Neutrophil (primary cell): ENCODE results near the gene PTMS.

ENCODE experiments used
- H3K27ac ChIP-seq: fragments of 200-600 bp; sonication (generic); 2 replicates; pipeline ENCODE4 v1.5.1; 2016; ENCODE audit warnings: mild to moderate bottlenecking, moderate library complexity
- H3K27me3 ChIP-seq: fragments of 200-600 bp; sonication (generic); 2 replicates; pipeline ENCODE4 v1.6.0; 2016; ENCODE audit warnings: mild to moderate bottlenecking
- H3K36me3 ChIP-seq: fragments of 200-600 bp; sonication (generic); 2 replicates; pipeline ENCODE4 v1.5.1; 2017
- H3K4me1 ChIP-seq, 2 experiments: fragments of 200-600 bp in 1 of 2; sonication (generic) in 1 of 2; 1 replicate in 1 of 2; 2 replicates in 1 of 2; pipeline versions ENCODE4 v1.5.1 to v1.6.1; 2013 to 2016; ENCODE audit warnings: low read depth in 1 of 2, low read length in 1 of 2, mild to moderate bottlenecking in 1 of 2, moderate library complexity in 1 of 2; ENCODE audit not compliant: control insufficient read depth in 1 of 2, insufficient read depth in 1 of 2
- H3K4me3 ChIP-seq, 2 experiments: fragments of 200-600 bp in 1 of 2; sonication (generic) in 1 of 2; 1 replicate in 1 of 2; 2 replicates in 1 of 2; pipeline ENCODE4 v1.5.1; 2013 to 2016; ENCODE audit warnings: low read depth in 1 of 2, low read length in 1 of 2, mild to moderate bottlenecking in 1 of 2, moderate library complexity in 1 of 2
- H3K9me3 ChIP-seq: fragments of 200-600 bp; sonication (generic); 2 replicates; pipeline ENCODE4 v1.5.1; 2016
- TF ChIP-seq, protein P1 (sequence below): fragments of 200-600 bp; sonication (generic); IDR thresholded peaks from 2 replicates; pipeline ENCODE4 v1.5.1; 2016; ENCODE audit warnings: antibody characterized with exemption

Gene PTMS

GRCh38 chr12:6775185-6776174, 9.3 kb downstream of the PTMS start:
- H3K4me1 ChIP-seq, result peaks cover 18 to 24% of the 10 kb centered on the region in 2 experiments
- no peaks in the 10 kb centered on the region for H3K36me3 ChIP-seq
- no peak overlapping the region for H3K27ac ChIP-seq
- H3K4me3 ChIP-seq, result no peak overlapping the region
- H3K27me3 ChIP-seq, result peaks cover 83% of the 10 kb centered on the region
- TF ChIP-seq, protein P1, sequence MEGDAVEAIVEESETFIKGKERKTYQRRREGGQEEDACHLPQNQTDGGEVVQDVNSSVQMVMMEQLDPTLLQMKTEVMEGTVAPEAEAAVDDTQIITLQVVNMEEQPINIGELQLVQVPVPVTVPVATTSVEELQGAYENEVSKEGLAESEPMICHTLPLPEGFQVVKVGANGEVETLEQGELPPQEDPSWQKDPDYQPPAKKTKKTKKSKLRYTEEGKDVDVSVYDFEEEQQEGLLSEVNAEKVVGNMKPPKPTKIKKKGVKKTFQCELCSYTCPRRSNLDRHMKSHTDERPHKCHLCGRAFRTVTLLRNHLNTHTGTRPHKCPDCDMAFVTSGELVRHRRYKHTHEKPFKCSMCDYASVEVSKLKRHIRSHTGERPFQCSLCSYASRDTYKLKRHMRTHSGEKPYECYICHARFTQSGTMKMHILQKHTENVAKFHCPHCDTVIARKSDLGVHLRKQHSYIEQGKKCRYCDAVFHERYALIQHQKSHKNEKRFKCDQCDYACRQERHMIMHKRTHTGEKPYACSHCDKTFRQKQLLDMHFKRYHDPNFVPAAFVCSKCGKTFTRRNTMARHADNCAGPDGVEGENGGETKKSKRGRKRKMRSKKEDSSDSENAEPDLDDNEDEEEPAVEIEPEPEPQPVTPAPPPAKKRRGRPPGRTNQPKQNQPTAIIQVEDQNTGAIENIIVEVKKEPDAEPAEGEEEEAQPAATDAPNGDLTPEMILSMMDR, result no peak
- H3K9me3 ChIP-seq, result no peaks in the 10 kb centered on the region

- TF ChIP-seq, protein P1, result no peak
- peaks cover 64% of the 10 kb centered on the region for H3K27me3 ChIP-seq
- peaks cover 17 to 19% of the 10 kb centered on the region in 2 experiments for H3K4me1 ChIP-seq
- H3K27ac ChIP-seq, result no peak overlapping the region
- H3K9me3 ChIP-seq, result no peaks in the 10 kb centered on the region
- H3K36me3 ChIP-seq, result no peaks in the 10 kb centered on the region
- no peak overlapping the region for H3K4me3 ChIP-seq
Measured at GRCh38 chr12:6777386-6777785, 11.2 kb downstream of the PTMS start.

GRCh38 chr12:6778217-6778573, 12.0 kb downstream of the PTMS start:
- TF ChIP-seq, protein P1, result no peak
- Histone ChIP-seq H3K4me3 (peak overlapping the region; percentile 51 to 60), H3K4me1 (peaks cover 12 to 15% of the 10 kb centered on the region in 2 experiments), H3K9me3 (no peaks in the 10 kb centered on the region), H3K27ac (no peak overlapping the region), H3K27me3 (peaks cover 56% of the 10 kb centered on the region), H3K36me3 (no peaks in the 10 kb centered on the region)

GRCh38 chr12:6778574-6779550, 12.7 kb downstream of the PTMS start:
- no peaks in the 10 kb centered on the region for H3K9me3 ChIP-seq
- peak overlapping the region; percentile 10 for H3K27ac ChIP-seq
- peaks cover 49% of the 10 kb centered on the region for H3K27me3 ChIP-seq
- no peaks in the 10 kb centered on the region for H3K36me3 ChIP-seq
- H3K4me3 ChIP-seq, result peak overlapping the region; percentile 51 to 60
- TF ChIP-seq, protein P1, result peak; percentile 93
- peaks cover 12 to 16% of the 10 kb centered on the region in 2 experiments for H3K4me1 ChIP-seq

DNA sequence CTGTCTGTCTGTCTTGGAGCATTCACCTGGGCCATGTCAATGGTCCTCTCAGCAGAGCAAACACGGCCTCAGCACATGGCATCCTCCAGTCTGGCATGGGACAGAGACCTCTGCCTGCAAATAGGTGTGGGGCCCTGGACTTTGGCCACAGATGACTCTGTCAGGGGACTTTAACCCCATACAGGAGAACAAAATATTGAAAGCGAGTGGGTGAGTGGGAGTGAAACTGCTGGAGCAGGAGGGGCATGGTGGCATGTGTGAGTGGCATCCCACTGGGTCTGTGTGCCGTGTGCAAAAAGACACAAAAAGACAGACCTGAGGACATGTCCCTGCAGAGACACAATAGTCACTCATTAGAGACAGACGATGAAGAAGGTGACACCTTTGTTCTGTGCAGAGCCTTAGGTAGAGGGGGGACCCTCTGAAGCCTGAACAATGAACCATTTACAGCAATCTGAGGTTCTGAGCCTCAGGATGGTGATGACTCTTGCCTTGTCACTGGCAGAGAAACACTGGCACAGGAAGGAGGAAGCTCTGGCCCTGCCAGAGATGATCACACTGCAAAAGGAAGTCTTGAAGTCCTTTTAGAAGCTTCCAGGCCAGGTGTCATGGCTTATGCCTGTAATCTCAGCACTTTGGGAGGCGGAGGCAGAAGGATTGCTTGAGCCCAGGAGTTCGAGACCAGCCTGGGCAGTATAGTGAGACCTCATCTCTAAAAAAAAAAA, 13.7 kb downstream of the PTMS start:
- H3K27ac ChIP-seq, result no peak overlapping the region
- TF ChIP-seq, protein P1, result no peak
- H3K4me3 ChIP-seq, result no peak overlapping the region
- peaks cover 39% of the 10 kb centered on the region for H3K27me3 ChIP-seq
- H3K36me3 ChIP-seq, result no peaks in the 10 kb centered on the region
- H3K4me1 ChIP-seq, result peaks cover 21 to 26% of the 10 kb centered on the region in 2 experiments
- H3K9me3 ChIP-seq, result no peaks in the 10 kb centered on the region
